Measurements from ENCODE around the gene XRCC5. TPM values are rescaled to one million over a fixed set of nuclear protein-coding genes. Genes with fewer than 3 reads are reported as not detected.

XRCC5 gene
- total and polyA plus RNA-seq, 5 donors: 57.7 to 145 (median 125) TPM

DNA sequence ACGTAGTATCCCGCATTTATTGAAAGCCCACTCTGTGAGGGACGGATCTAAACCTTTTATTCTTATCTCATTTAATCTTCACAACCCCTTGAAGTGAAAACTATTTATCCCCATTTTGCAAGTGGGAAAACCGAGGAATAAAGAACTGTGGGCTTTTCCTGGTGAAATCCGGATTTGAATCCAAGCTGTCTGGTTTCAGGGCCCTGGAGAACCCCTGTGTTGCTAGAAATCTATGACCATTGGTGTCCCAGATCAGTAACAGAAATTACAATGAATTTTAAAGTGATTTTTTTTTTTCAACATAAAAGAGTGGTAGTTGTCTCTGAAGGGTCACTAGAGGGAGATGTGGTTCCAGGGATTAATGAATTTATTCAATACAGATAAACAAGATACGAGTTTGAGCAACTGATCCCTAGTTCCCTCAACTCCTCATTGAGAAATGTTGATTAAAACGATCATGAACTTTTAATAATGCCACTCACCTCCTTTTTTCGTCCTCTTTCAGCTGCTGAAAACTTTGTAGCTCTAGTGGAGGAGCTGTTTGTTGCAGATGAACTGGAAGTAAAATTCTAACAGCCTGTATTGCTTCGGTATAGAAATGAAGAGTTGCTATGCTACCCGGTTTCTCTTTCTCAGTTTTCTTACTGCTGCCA, 940 bp downstream of the XRCC5 start:
- ATAC-seq (no peak), DNase-seq (no peak)
- no peak overlapping the region for H3K27ac ChIP-seq (ENCODE audit: low read length)
- no peaks in the 10 kb centered on the region for H3K9me3 ChIP-seq (ENCODE audit: control insufficient read depth, low read length)
- H3K4me3 ChIP-seq (ENCODE audit: low read length): peak overlapping the region; percentile 79
- intact Hi-C loops (cut with DNase I): no loop called here
- no peaks in the 10 kb centered on the region for H3K27me3 ChIP-seq (ENCODE audit: control insufficient read depth, insufficient read depth)
- 7% methylated on average over 10 of the region's 10 CpGs for WGBS
- peaks cover 2% of the 10 kb centered on the region for H3K4me1 ChIP-seq (ENCODE audit: control insufficient read depth, insufficient read depth, low read length)

DNA sequence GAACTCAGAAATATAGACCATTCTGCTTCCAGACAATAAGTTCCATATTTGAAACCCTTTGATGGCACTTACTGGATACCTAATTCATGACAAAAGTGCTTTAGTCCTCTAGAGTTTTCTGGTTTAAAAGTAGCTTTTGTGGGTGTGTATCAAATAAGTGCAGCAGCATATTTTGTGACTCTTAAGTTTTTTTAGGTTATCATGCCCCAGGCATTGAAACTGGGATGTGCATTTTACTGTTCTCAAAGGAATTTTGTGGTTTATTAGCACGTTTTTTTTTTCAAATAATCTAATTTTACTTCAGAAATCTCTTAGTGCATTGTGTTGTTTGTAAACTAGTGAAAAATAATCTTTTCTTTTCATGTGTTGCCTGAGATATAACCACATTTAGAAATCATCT, 1.5 kb downstream of the XRCC5 start:
- WGBS: 11% methylated on average over 1 of the region's 1 CpG

DNA sequence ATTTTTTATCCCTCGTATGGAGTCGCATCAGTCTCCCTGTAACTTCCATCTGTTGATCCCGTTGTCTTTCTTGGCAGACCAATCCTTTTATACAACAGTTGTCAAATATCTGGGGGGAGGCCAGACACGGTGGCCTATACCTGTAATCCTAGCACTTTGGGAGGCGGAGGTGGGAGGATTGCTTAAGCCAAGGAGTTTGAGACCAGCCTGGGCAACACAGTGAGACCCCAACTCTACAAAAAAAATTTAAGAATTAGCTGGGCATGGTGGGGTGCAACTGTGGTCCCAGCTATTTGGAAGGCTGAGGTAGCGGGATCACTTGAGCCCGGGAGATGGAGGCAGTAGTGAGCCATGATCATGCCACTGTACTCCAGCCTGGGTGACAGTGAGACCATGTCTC, 2.0 kb downstream of the XRCC5 start:
- DNase-seq (peak in 1 of 3 donors; percentile 47), ATAC-seq (no peak)
- intact Hi-C loops (cut with DNase I): no loop called here
- H3K9me3 ChIP-seq (ENCODE audit: control insufficient read depth, low read length): no peaks in the 10 kb centered on the region
- 84% methylated on average over 7 of the region's 7 CpGs for WGBS
- H3K27me3 ChIP-seq (ENCODE audit: control insufficient read depth, insufficient read depth): no peaks in the 10 kb centered on the region
- no peak overlapping the region for H3K4me3 ChIP-seq (ENCODE audit: low read length)
- H3K4me1 ChIP-seq (ENCODE audit: control insufficient read depth, insufficient read depth, low read length): peaks cover 2% of the 10 kb centered on the region
- no peak overlapping the region for H3K27ac ChIP-seq (ENCODE audit: low read length)

More for the DNA sequence above, 1.5 kb downstream of the XRCC5 start:
- DNase-seq (no peak), ATAC-seq (no peak)
- H3K27ac ChIP-seq (ENCODE audit: low read length): no peak overlapping the region
- H3K4me1 ChIP-seq (ENCODE audit: control insufficient read depth, insufficient read depth, low read length): peaks cover 2% of the 10 kb centered on the region
- H3K27me3 ChIP-seq (ENCODE audit: control insufficient read depth, insufficient read depth): no peaks in the 10 kb centered on the region
- intact Hi-C loops (cut with DNase I): no loop called here
- no peaks in the 10 kb centered on the region for H3K9me3 ChIP-seq (ENCODE audit: control insufficient read depth, low read length)
- H3K4me3 ChIP-seq (ENCODE audit: low read length): peak overlapping the region; percentile 79

DNA sequence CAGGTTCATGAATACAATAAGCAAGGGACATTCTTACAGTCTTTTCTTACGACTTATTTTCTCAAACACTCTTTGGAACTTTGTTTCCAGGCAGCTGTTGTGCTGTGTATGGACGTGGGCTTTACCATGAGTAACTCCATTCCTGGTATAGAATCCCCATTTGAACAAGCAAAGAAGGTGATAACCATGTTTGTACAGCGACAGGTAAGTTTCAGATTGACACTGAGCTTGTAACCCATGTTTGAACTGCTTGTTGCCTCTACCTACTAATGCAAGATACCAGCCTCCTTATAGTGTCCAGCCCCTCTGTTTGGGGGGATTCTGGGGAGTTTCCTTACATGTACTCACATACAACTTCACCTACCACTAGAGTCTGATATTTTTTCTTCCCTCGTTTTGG, 3.8 kb downstream of the XRCC5 start:
- Histone ChIP-seq H3K27me3 (ENCODE audit: control insufficient read depth, insufficient read depth) (no peaks in the 10 kb centered on the region), H3K4me1 (ENCODE audit: control insufficient read depth, insufficient read depth, low read length) (peaks cover 2% of the 10 kb centered on the region), H3K4me3 (ENCODE audit: low read length) (no peak overlapping the region), H3K9me3 (ENCODE audit: control insufficient read depth, low read length) (no peaks in the 10 kb centered on the region), H3K27ac (ENCODE audit: low read length) (no peak overlapping the region)
- no peak for DNase-seq
- no peak for ATAC-seq
- WGBS: 80% methylated on average over 4 of the region's 4 CpGs
- intact Hi-C loops (cut with DNase I): no loop called here

DNA sequence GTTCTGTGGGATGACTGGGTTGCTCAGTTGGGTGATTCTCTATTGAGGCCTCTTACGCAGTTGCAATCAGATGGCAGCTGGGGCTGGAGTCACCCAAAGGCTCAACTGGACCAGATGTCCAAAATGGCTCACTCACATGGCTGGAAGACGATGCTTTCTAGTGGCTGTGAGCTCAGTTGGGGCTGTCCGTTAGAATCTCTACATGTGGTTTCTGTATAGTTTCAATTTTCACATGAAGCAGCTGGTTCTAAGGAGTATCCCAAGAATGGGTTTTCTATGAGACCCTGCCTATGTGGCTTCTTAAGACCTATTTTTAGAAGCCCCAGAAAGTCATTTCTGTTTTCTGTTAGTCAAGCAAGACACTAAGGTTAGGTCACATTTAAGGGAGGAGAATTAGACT, 4.4 kb downstream of the XRCC5 start:
- intact Hi-C loops (cut with DNase I): no loop called here
- H3K4me3 ChIP-seq (ENCODE audit: low read length): no peak overlapping the region
- WGBS: 82% methylated on average over 3 of the region's 3 CpGs
- H3K27ac ChIP-seq (ENCODE audit: low read length): no peak overlapping the region
- no peak for ATAC-seq
- H3K9me3 ChIP-seq (ENCODE audit: control insufficient read depth, low read length): no peaks in the 10 kb centered on the region
- peaks cover 2% of the 10 kb centered on the region for H3K4me1 ChIP-seq (ENCODE audit: control insufficient read depth, insufficient read depth, low read length)
- no peaks in the 10 kb centered on the region for H3K27me3 ChIP-seq (ENCODE audit: control insufficient read depth, insufficient read depth)
- DNase-seq: no peak

DNA sequence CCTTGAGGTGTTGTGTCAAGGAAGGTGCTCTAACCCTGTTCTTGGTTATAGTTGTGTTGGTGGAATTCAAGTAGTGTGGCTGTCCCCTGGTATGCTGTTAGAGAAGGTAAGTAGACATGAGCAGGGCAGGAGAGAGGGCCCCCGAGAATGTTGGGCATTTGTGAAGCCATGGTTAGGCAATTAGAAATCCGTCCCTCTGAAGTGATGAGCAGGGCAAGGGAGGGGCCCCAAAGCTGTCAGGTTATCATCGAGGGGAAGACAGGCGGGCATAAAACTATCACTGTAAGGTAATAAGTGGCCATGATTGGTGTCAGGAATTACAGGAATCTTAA, 5.2 kb downstream of the XRCC5 start:
- no peaks in the 10 kb centered on the region for H3K27me3 ChIP-seq (ENCODE audit: control insufficient read depth, insufficient read depth)
- ATAC-seq (peak; percentile 27 to 41), DNase-seq (peak in 1 of 3 donors; percentile 38)
- 35% methylated on average over 4 of the region's 4 CpGs for WGBS
- no peaks in the 10 kb centered on the region for H3K9me3 ChIP-seq (ENCODE audit: control insufficient read depth, low read length)
- intact Hi-C loops (cut with DNase I): no loop called here
- no peak overlapping the region for H3K4me3 ChIP-seq (ENCODE audit: low read length)
- H3K27ac ChIP-seq (ENCODE audit: low read length): peak overlapping the region; percentile 6
- H3K4me1 ChIP-seq (ENCODE audit: control insufficient read depth, insufficient read depth, low read length): peaks cover 2% of the 10 kb centered on the region

DNA sequence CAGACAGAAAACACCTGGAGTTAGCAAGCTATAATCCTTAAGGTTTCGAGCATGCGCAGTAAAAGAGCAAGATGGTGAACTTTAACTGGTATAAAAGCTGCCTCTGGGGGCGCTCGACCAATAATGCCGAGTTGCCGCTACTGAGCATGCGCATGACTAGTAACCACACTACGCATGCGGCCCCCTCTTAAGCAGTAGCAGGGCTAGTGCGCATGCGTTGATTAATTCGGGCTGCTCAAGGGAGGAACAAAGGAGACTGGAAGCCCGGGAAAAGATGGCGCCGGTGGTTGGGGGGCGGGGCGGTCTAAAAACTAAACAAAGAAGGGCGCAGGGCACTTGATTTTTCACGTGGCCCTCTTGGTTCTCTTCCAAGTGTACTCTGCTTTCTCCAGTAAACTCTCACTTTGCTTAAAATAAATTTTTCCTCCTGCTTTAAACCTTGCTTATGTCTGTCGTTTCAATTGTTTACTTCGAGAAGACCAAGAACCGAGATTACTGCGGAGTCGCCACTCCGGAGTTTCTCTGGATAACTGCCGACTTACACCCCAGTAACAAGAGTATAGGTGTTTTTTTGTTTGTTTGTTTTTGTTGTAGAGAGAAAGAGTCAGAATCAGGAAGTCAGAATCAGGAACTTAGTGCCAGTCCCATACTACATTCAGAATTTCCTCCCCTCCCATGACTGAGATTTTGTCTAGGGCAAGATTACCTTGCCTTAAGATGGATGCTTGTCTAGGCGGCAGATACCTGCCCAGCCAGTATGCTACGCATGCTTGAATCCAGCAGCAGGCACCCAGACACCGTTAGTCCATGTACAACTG, 5.8 kb downstream of the XRCC5 start:
- peak overlapping the region; percentile 81 for H3K4me3 ChIP-seq (ENCODE audit: low read length)
- H3K27ac ChIP-seq (ENCODE audit: low read length): peak overlapping the region; percentile 93
- 5% methylated on average over 29 of the region's 29 CpGs for WGBS
- ATAC-seq (peak; percentile 96 to 98), DNase-seq (peak; percentile 97 to 98 (median 98))
- no peaks in the 10 kb centered on the region for H3K9me3 ChIP-seq (ENCODE audit: control insufficient read depth, low read length)
- H3K4me1 ChIP-seq (ENCODE audit: control insufficient read depth, insufficient read depth, low read length): peaks cover 2% of the 10 kb centered on the region
- intact Hi-C loops (cut with DNase I): no loop called here
- no peaks in the 10 kb centered on the region for H3K27me3 ChIP-seq (ENCODE audit: control insufficient read depth, insufficient read depth)

DNA sequence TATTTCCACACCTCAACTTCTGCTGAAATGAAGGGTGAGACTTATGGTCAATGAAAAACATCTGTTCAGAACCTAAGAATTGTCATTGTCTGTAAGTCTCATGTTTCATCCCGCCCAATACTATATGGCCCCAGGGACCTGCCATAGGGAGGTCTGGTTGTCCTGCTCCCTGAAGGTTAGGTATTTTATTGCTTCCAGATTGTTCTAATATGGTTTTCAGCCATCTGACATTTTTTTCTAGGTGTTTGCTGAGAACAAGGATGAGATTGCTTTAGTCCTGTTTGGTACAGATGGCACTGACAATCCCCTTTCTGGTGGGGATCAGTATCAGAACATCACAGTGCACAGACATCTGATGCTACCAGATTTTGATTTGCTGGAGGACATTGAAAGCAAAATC, 7.3 kb downstream of the XRCC5 start:
- H3K27ac ChIP-seq (ENCODE audit: low read length): no peak overlapping the region
- H3K4me1 ChIP-seq (ENCODE audit: control insufficient read depth, insufficient read depth, low read length): peaks cover 2% of the 10 kb centered on the region
- intact Hi-C loops (cut with DNase I): no loop called here
- no peaks in the 10 kb centered on the region for H3K9me3 ChIP-seq (ENCODE audit: control insufficient read depth, low read length)
- WGBS: 93% methylated on average over 1 of the region's 1 CpG
- no peak for ATAC-seq
- DNase-seq: no peak
- H3K27me3 ChIP-seq (ENCODE audit: control insufficient read depth, insufficient read depth): no peaks in the 10 kb centered on the region
- no peak overlapping the region for H3K4me3 ChIP-seq (ENCODE audit: low read length)

DNA sequence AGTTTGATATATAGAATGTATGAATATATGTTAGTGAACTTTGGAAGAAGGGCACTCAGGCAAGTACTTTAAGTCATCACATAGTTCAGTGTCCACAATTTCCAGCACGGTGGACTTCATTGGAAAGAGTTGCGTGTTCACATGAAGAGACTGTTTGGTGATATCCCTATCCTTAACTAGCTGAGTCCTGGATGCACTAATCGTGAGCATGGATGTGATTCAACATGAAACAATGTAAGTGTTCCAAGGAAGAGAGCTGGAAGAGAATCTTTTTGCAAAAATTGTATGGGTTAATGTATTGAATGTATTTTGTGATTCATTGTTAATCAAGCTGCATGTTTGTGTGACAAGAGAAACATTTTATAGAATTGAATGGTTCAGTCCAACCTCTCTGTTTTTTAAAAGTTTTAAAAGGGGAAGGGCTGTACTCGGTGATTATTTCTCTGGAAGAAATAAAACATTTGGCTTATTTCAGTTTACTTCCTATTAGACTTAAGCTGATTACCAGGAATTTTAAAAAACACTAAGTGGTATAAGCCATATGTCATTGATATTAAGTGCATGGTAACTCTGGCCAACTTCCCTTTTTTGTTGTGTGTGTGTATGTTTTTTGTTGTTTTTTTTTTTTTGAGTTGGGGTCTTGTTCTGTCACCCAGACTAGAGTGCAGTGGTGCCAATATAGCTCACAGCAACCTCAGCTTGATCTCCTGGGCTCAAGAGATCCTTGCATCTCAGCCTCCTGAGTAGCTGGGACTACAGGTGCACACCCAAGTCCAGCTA, 8.6 kb downstream of the XRCC5 start:
- Histone ChIP-seq H3K9me3 (ENCODE audit: control insufficient read depth, low read length) (no peaks in the 10 kb centered on the region), H3K27ac (ENCODE audit: low read length) (no peak overlapping the region), H3K27me3 (ENCODE audit: control insufficient read depth, insufficient read depth) (no peaks in the 10 kb centered on the region), H3K4me3 (ENCODE audit: low read length) (no peak overlapping the region), H3K4me1 (ENCODE audit: control insufficient read depth, insufficient read depth, low read length) (peaks cover 2% of the 10 kb centered on the region)
- 73% methylated on average over 4 of the region's 4 CpGs for WGBS
- no peak for ATAC-seq
- intact Hi-C loops (cut with DNase I): no loop called here
- DNase-seq: no peak

DNA sequence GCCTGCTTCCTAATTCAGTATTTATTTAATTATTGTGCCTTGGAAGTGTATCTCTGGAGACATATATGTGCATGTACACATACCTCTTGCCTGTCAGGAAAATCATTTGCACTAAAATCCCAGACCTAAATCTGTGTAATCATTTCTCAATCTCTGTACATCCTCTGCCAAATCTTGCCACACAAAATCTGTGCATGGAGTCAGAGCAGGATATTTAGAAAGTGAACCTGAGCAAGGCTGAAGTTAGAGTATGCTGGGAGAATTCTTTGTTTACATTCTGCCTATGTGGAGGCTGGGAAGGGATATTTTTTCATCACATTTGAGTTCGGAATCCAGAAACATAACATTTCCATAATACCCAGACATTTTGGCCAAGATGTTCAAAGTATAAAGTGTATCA, 9.3 kb downstream of the XRCC5 start:
- no peaks in the 10 kb centered on the region for H3K9me3 ChIP-seq (ENCODE audit: control insufficient read depth, low read length)
- no peak overlapping the region for H3K4me3 ChIP-seq (ENCODE audit: low read length)
- ATAC-seq: no peak
- no peak overlapping the region for H3K27ac ChIP-seq (ENCODE audit: low read length)
- 90% methylated on average over 1 of the region's 1 CpG for WGBS
- H3K27me3 ChIP-seq (ENCODE audit: control insufficient read depth, insufficient read depth): no peaks in the 10 kb centered on the region
- intact Hi-C loops (cut with DNase I): no loop called here
- no peak for DNase-seq
- H3K4me1 ChIP-seq (ENCODE audit: control insufficient read depth, insufficient read depth, low read length): peaks cover 2% of the 10 kb centered on the region

DNA sequence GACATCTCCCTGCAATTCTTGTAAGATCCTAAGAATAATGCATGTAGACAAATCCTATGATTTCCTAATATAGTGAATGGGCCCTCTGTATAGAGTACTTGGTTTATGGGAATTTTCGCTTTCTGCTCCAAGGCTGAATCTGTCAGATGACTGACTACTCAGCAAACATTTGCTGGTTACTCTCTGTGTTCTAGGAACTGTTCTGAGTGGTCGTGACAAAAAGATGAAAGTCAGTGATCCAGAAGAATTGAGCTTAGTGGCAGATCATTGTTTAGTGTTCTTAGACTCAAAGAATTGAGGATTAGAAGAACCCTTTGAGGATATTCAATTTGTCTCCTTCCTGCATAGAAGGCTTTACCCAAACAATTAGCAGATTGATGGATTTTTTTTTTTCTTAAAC, 10.0 kb downstream of the XRCC5 start:
- peaks cover 2% of the 10 kb centered on the region for H3K4me1 ChIP-seq (ENCODE audit: control insufficient read depth, insufficient read depth, low read length)
- no peaks in the 10 kb centered on the region for H3K27me3 ChIP-seq (ENCODE audit: control insufficient read depth, insufficient read depth)
- ATAC-seq (no peak), DNase-seq (no peak)
- no peak overlapping the region for H3K27ac ChIP-seq (ENCODE audit: low read length)
- intact Hi-C loops (cut with DNase I): no loop called here
- no peaks in the 10 kb centered on the region for H3K9me3 ChIP-seq (ENCODE audit: control insufficient read depth, low read length)
- 82% methylated on average over 2 of the region's 2 CpGs for WGBS
- no peak overlapping the region for H3K4me3 ChIP-seq (ENCODE audit: low read length)

All from right cardiac atrium (tissue), 5 donors.